Islet precursor cell (in vitro differentiated cells): ENCODE results near the gene ZNF841.
"Not testable (repeated sequence)": the region's sequence is repeated elsewhere in the genome, so short reads cannot be mapped to it uniquely, and the experiment has no call there.

ENCODE experiments used
- DNase-seq: peaks from one replicate; pipeline ENCODE4 v3.0.0-alpha.2; 2018

Gene ZNF841

GRCh38 chr19:52095172-52096014, at the start of gene ZNF841:
ZNF841 (minus strand) TSS chr19:52095765; CDS start chr19:52084801, 10,964 bp downstream.
- DNase-seq, result peak; percentile 97

- DNase-seq, result no peak
These were observed 46.5 kb upstream of the ZNF841 start for GRCh38 chr19:52142001-52142595.

GRCh38 chr19:52141203-52141602, 45.6 kb upstream of the ZNF841 start:
- no peak for DNase-seq

DNA sequence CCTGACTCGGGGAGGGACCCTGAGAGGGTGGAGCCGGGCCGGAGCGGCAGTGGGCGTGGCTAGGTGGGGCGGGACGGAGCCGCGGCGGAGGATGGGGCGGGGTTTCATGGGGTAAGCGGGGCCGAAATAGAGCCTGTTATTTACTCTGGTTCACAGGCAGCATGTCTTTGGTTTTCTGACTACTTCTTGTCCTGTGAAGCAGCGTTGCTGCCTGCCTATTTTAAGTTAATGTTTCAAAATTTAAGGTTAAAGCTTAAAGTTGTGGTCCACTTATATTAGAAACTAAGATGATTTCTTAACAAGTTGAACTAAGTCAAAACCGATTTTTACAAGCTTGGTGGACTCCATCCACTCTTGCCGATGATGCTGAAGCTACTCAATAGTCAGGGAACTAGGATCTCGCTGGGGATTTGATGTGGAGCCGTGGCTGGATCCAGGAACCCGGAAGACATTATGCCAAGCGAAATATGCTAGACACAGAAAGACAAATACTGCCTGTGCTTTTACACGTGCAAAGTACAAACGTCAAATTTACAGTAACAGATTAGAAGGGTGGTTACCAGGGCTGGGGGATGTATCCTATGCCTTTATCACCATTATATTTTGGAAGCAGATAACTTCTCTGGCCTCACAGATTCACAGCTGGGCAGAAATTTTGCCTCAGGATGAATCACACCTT, 44.6 kb upstream of the ZNF841 start:
- DNase-seq, result no peak

DNA sequence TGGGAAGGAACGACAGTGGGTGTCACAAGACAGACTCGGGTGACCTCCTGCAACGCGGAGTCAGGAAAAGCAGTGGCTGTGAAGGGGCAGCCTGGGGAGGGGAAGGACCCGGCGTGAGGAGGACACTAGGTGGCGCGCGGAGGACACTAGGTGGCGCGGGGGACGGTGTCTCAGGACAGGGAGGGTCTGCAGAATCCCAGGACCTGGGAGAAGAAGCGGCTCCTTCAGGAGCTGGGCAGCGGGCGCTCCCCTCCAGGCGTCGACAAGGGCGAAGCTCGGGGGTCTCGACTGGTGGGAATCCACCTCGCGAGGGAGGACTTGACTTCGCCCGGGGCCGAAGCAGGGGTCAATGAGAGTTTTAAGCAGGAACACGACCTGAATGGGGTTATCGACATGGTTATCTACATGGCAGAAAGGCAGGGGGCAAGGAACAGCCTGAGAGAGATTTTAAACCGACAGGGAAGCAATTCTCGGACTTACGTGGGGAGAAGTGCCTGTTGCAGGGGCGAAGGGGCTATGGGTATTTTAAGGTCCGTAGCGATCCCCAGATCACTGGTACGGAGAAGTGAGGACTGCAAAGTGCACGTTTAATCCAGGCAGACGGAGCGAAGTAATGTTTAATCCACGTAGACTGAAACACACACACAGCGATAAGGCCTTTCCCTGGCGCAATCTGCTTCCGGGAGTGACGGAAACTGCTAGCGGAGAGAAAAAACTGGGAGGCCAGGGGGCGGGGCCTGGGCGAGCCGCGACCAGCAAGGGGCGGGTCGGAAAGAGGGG, 43.9 kb upstream of the ZNF841 start, which contains the start of gene ZNF616:
ZNF616 (minus strand) TSS at position 687 of the 780 bp plus-strand sequence. CDS start 9,426 bp downstream, outside the sequence.
- peak; percentile 97 for DNase-seq

GRCh38 chr19:52138983-52139251, 43.4 kb upstream of the ZNF841 start:
- DNase-seq, result no peak

GRCh38 chr19:52138278-52138982, 42.9 kb upstream of the ZNF841 start:
- DNase-seq, result peak; percentile 61

GRCh38 chr19:52120286-52120685, 24.7 kb upstream of the ZNF841 start:
- no peak for DNase-seq

DNA sequence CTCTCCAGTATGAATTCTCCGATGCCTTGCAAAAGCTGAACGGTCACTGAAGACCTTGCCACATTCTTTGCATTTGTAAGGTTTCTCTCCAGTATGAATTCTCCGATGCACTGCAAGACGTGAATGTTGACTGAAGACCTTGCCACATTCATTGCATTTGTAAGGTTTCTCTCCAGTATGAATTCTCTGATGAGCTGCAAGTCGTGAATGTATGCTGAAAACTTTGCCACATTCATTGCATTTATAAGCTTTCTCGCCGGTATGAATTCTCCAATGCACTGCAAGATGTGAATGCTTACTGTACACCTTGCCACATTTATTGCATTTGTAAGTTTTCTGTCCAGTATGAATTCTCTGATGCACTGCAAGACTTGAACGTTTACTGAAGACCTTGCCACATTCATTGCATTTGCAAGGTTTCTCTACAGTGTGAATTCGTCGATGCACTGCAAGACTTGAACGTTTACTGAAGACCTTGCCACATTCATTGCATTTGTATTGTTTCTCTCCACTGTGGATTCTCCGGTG, 20.0 kb upstream of the ZNF841 start:
- DNase-seq, result no peak

- DNase-seq, result no peak
These were observed 19.1 kb upstream of the ZNF841 start for GRCh38 chr19:52114691-52115090.

- no peak for DNase-seq
These were observed 17.1 kb upstream of the ZNF841 start for GRCh38 chr19:52112624-52113023.

DNA sequence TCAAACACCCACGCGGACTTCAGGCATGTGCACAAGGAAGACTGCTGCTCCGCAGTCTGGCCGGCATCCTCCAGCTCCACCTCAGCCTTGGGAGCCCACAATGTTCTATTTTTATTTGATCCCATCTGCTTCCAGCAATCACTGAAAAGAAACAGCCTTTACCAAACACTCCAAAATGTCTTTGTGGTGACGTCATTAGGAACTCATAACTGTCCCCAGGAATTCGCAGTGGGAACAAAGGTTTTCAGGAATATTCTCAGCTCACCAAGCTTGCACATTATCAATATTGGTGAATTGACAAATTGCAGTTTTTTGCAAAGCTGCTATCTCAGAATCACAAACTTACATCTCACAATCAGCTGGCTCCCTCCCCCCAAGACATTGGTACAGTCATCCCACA, 15.2 kb upstream of the ZNF841 start:
- DNase-seq, result no peak

- no peak for DNase-seq
These were observed 7.2 kb upstream of the ZNF841 start for GRCh38 chr19:52102782-52103181.

- DNase-seq, result no peak
These were observed 6.4 kb upstream of the ZNF841 start for GRCh38 chr19:52101866-52102562.

GRCh38 chr19:52099497-52100138, 4.1 kb upstream of the ZNF841 start:
- no peak for DNase-seq

DNA sequence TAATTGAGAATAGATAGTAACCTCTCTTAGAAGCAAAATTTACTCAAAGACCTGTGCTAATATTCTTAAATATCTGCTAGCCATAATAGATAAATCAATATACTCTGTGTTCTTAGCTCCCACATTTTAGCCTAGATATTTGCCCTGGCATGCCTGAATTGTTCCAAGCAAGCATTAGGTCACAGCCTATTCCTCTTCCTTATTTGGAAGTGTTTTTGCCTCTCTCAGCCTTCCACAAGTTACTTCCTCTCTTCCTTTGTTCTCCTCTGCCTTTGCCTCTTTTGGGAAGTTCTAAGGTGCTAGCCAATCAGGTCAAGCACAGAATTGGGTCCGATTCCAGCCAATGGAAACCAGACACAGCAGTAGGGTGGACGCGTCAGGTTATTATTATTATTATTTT, 851 bp upstream of the ZNF841 start:
- DNase-seq, result not testable (repeated sequence)

DNA sequence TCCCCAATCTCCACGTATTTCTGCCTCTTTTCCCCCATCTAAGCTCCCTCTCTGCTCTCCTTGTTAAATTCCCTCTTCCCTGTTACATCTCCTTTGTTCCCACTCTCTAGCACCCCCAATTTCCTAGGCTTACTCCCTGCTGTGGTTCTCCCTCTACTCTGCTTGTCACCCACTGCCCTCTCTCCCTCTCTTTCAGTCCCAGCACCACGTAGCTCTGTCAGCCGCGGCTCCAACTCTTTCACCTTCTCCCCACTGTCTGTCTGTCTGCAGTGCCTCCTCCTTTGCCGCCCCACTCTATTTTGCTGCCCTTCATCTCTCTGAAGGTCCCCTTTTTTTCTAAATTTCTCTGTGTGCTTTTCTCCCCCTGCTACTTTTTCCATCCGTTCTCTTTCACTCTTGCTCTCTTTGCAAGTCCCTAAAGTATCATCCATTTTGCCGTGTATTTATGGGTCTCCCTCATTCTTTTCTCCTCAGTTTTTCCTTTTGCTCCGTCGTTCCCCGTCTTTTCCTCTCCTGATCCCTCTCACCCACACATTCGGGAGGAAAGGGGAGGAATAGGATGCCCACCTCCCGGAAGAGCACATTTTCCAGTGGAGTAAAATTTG, 937 bp downstream of the ZNF841 start:
- DNase-seq, result no peak

GRCh38 chr19:52086481-52086880, 9.1 kb downstream of the ZNF841 start:
- DNase-seq, result no peak

- no peak for DNase-seq
These were observed 25.1 kb downstream of the ZNF841 start for GRCh38 chr19:52070496-52070895.

- DNase-seq, result no peak
These were observed 25.9 kb downstream of the ZNF841 start for GRCh38 chr19:52069653-52070052.
